ENCODE data around the gene FAM240B.

Gene FAM240B

DNA sequence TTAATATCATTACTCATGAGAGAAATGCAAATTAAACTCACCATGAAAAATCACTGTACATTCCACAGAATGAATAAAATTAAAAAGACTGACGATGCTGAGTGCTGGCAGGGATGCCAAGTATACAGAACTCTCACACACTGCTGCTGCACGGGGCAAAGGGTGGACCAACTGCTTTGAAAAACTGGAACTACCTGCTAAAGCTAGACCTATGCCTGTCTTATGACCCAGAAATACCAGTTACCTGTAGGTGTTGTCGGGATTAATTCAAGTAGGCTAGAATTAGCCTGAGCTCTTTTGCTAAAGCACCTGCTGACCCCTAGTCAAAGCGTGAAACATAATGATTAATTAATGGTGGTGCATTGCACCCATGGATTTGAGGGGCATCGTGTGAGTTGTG is 63.0 kb downstream of the FAM240B start:
- no peaks in the 10 kb centered on the region for H3K4me1 ChIP-seq (ENCODE audit: insufficient read depth, poor library complexity, severe bottlenecking)
- no peaks in the 10 kb centered on the region for H3K9me3 ChIP-seq (ENCODE audit: severe bottlenecking)
- TF ChIP-seq, protein P1, sequence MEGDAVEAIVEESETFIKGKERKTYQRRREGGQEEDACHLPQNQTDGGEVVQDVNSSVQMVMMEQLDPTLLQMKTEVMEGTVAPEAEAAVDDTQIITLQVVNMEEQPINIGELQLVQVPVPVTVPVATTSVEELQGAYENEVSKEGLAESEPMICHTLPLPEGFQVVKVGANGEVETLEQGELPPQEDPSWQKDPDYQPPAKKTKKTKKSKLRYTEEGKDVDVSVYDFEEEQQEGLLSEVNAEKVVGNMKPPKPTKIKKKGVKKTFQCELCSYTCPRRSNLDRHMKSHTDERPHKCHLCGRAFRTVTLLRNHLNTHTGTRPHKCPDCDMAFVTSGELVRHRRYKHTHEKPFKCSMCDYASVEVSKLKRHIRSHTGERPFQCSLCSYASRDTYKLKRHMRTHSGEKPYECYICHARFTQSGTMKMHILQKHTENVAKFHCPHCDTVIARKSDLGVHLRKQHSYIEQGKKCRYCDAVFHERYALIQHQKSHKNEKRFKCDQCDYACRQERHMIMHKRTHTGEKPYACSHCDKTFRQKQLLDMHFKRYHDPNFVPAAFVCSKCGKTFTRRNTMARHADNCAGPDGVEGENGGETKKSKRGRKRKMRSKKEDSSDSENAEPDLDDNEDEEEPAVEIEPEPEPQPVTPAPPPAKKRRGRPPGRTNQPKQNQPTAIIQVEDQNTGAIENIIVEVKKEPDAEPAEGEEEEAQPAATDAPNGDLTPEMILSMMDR (IDR thresholded peaks at IDR 0.05; ENCODE audit: poor library complexity, severe bottlenecking): no peak
- no peaks in the 10 kb centered on the region for H3K27me3 ChIP-seq (ENCODE audit: insufficient read depth, poor library complexity, severe bottlenecking)
- no peak for DNase-seq (ENCODE audit: low spot score)
- H3K27ac ChIP-seq (ENCODE audit: poor library complexity, severe bottlenecking): no peak overlapping the region
- no peaks in the 10 kb centered on the region for H3K36me3 ChIP-seq (ENCODE audit: low read depth)
- no peak for ATAC-seq (ENCODE audit: low read depth)
- no peak overlapping the region for H3K4me3 ChIP-seq (ENCODE audit: severe bottlenecking)

DNA sequence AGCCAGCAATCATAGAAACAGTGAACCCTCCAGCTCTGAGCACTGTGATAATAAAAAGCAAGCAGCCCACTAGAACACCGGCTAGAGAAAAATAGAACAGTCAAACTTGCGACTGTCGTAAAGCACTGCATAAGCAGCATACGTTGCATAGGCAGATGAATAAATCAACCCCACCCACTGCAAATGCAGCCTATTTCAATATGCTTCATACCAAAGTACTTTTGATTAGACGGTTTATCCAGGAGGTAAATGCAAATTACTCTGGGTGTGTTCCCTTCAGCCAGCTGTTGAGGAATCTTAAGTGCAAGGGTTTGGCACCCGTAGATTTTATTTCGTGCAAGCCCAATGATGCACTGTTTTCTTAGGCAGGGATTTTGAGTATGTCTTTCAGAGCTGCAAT is 67.4 kb downstream of the FAM240B start:
- no peaks in the 10 kb centered on the region for H3K4me1 ChIP-seq (ENCODE audit: insufficient read depth, poor library complexity, severe bottlenecking)
- no peaks in the 10 kb centered on the region for H3K9me3 ChIP-seq (ENCODE audit: severe bottlenecking)
- no peaks in the 10 kb centered on the region for H3K36me3 ChIP-seq (ENCODE audit: low read depth)
- no peak overlapping the region for H3K27ac ChIP-seq (ENCODE audit: poor library complexity, severe bottlenecking)
- no peaks in the 10 kb centered on the region for H3K27me3 ChIP-seq (ENCODE audit: insufficient read depth, poor library complexity, severe bottlenecking)
- TF ChIP-seq, protein P1 (IDR thresholded peaks at IDR 0.05; ENCODE audit: poor library complexity, severe bottlenecking): no peak
- no peak for ATAC-seq (ENCODE audit: low read depth)
- H3K4me3 ChIP-seq (ENCODE audit: severe bottlenecking): no peak overlapping the region
- DNase-seq (ENCODE audit: low spot score): no peak

DNA sequence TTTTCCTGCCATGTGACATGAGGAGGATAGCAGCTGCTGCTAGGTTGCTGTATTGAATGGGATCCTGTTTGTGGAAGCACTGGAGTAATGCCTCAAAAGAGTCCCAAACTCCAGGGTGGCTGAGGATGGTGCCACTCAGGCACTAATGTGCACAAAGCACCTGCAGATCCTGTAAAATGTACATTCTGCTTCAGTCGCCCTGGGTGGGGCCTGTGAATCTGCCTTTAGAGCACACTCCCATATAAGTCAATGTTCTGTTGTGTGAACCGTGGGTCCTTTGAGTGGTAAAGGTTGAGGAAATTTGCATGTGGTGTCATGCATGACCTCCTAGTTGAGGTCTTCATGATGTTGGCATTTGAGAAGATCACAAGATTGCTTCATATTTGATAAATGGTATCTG is 67.9 kb downstream of the FAM240B start:
- DNase-seq (ENCODE audit: low spot score): no peak
- no peak overlapping the region for H3K4me3 ChIP-seq (ENCODE audit: severe bottlenecking)
- H3K27ac ChIP-seq (ENCODE audit: poor library complexity, severe bottlenecking): no peak overlapping the region
- H3K36me3 ChIP-seq (ENCODE audit: low read depth): no peaks in the 10 kb centered on the region
- no peaks in the 10 kb centered on the region for H3K27me3 ChIP-seq (ENCODE audit: insufficient read depth, poor library complexity, severe bottlenecking)
- no peak for ATAC-seq (ENCODE audit: low read depth)
- TF ChIP-seq, protein P1 (IDR thresholded peaks at IDR 0.05; ENCODE audit: poor library complexity, severe bottlenecking): no peak
- no peaks in the 10 kb centered on the region for H3K9me3 ChIP-seq (ENCODE audit: severe bottlenecking)
- no peaks in the 10 kb centered on the region for H3K4me1 ChIP-seq (ENCODE audit: insufficient read depth, poor library complexity, severe bottlenecking)

DNA sequence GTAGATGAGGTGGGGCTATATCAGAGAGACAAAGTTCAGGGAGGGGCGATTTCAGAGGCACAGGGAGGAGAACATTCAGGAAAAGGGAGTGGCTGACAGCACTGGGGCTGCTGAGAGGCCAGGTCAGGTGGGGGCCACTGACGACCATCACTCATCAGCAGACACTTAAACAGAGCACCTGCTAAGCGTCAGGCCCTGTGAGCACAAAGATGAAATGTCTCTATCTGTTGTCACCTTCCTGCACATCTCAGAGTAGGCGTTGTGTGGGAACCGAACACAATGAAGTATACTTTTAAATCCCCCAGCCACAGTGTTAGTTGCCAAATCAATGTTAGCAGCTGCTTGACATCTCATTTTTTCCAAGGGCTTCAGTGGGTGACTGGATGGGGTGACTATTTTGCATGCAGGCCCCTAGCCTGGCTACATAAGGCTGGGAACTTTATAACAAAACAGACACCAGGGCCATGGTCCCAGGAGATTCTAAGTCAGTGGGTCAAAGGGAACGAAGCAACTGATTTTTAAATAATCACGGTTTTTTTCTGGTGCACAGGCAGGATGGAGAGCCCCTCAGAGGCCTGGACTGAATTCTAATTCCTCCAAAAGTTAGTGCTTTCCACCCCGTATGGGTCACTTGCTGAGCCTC is 68.4 kb downstream of the FAM240B start:
- no peaks in the 10 kb centered on the region for H3K27me3 ChIP-seq (ENCODE audit: insufficient read depth, poor library complexity, severe bottlenecking)
- no peak for ATAC-seq (ENCODE audit: low read depth)

DNA sequence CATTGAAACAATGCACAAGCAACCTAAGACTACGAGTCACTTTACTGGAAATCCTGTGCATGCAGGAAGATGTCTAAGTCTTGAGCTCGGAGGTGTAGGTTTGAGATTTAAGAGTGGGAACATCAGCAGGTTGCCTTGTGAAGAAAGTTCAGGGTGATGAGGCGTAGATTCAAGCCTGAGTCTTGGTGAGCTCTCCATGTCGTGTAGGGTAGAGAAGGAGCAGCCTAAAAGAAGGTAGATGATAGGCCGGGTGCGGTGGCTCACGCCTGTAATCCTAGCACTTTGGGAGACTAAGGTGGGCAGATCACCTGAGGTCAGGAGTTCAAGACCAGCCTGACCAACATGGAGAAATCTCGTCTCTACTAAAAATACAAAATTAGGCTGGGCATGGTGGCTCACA is 69.4 kb downstream of the FAM240B start:
- no peaks in the 10 kb centered on the region for H3K4me1 ChIP-seq (ENCODE audit: insufficient read depth, poor library complexity, severe bottlenecking)
- no peaks in the 10 kb centered on the region for H3K27me3 ChIP-seq (ENCODE audit: insufficient read depth, poor library complexity, severe bottlenecking)
- no peaks in the 10 kb centered on the region for H3K9me3 ChIP-seq (ENCODE audit: severe bottlenecking)
- no peak for DNase-seq (ENCODE audit: low spot score)
- no peak overlapping the region for H3K4me3 ChIP-seq (ENCODE audit: severe bottlenecking)
- no peak overlapping the region for H3K27ac ChIP-seq (ENCODE audit: poor library complexity, severe bottlenecking)
- no peak for ATAC-seq (ENCODE audit: low read depth)
- H3K36me3 ChIP-seq (ENCODE audit: low read depth): no peaks in the 10 kb centered on the region
- TF ChIP-seq, protein P1 (IDR thresholded peaks at IDR 0.05; ENCODE audit: poor library complexity, severe bottlenecking): no peak

More for the DNA sequence above, 68.4 kb downstream of the FAM240B start:
- DNase-seq (ENCODE audit: low spot score): no peak
- no peaks in the 10 kb centered on the region for H3K9me3 ChIP-seq (ENCODE audit: severe bottlenecking)
- H3K27ac ChIP-seq (ENCODE audit: poor library complexity, severe bottlenecking): no peak overlapping the region
- no peaks in the 10 kb centered on the region for H3K36me3 ChIP-seq (ENCODE audit: low read depth)
- no peaks in the 10 kb centered on the region for H3K4me1 ChIP-seq (ENCODE audit: insufficient read depth, poor library complexity, severe bottlenecking)
- TF ChIP-seq, protein P1 (IDR thresholded peaks at IDR 0.05; ENCODE audit: poor library complexity, severe bottlenecking): no peak
- H3K4me3 ChIP-seq (ENCODE audit: severe bottlenecking): no peak overlapping the region
